DMS153 (cell line): Measurements from ENCODE around the gene DNAH9.

Source experiments
- DNase-seq: peaks from one replicate; lab custom pipeline; 2025; lab: John Stamatoyannopoulos, UW

DNAH9 gene

GRCh38 chr17:11651089-11651488, 52.8 kb downstream of the DNAH9 start:
- DNase-seq: no peak

- DNase-seq: no peak
Observed at GRCh38 chr17:11668618-11669017, 70.3 kb downstream of the DNAH9 start.

DNA sequence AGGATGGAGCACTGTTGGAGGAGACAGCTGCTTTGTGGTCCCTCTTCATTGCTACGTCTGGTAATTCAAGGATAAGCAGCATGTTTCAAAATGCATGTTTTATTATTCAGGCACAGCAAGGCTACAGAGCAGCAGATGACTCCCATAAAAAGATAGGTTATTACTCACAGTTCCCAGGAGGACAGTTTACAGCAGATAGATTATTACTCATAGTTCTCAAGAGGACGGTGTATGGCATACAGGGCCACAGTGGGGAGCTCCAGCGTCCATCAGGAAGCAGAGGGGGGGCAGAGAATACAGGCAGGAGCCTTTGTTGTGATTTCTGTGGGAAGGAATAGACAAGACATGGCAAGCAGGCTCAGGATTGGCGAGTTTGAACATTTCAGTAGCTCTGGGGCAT, 72.9 kb downstream of the DNAH9 start:
- no peak for DNase-seq

- DNase-seq: no peak
Observed at GRCh38 chr17:11682646-11683045, 84.4 kb downstream of the DNAH9 start.

DNA sequence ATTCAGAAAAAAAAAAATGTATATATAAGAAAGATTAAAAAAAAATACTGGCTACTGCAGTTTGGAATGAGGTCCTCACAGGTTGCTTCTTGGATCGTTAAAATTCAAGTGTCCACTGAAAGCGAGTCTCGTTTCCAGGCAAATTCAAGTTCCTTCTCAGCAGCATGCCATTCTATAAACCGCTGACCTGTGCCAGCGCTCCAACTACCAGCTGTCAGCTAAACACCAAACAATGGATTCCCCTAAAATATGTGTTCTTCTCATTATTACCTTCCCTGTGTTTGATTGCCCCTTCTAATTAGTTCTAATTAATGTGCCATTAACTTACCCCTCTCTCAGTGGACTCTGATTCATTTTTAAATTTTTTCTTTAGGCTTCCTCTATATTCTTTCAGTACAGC, 92.4 kb downstream of the DNAH9 start:
- no peak for DNase-seq

DNA sequence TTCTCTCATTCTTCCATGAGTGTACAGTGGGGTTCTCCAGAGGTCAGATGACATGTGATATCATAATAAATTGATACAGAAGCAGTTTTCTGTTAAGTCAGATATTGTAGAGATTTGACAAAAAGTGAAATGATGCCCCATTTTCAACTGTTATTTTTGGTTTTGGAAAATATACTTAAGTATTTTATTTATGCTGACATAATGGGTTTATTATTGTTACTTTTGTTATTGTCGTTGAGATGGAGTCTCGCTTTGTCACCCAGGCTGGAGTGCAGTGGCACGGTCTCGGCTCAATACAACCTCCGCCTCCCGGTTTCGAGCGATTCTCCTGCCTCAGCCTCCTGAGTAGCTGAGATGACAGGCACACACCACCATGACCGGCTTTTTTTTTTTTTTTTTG, 94.4 kb downstream of the DNAH9 start:
- DNase-seq: no peak

GRCh38 chr17:11693284-11693683, 95.0 kb downstream of the DNAH9 start:
- DNase-seq: no peak

DNA sequence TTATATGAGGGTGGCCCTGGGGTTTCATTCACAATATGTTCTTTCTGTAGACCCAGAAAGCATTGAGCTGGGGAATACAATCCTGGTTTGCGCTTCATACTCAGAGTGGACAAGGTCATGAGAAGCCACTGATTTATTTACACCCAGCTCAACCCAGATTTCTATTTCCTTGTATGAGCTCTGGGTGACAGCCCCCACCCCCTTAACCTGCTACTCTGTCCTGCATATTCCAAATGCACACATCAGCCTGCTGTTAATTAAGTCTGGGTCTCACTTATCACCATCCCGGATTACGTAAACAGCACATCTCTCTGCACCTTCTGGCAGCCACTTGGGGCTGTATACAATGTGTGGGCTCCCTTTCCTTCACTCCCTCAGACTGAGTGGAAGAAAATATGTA, 102.4 kb downstream of the DNAH9 start:
- DNase-seq: no peak

GRCh38 chr17:11701911-11702310, 103.6 kb downstream of the DNAH9 start:
- DNase-seq: no peak

GRCh38 chr17:11704041-11704440, 105.8 kb downstream of the DNAH9 start:
- no peak for DNase-seq

- no peak for DNase-seq
Observed at GRCh38 chr17:11705111-11705510, 106.8 kb downstream of the DNAH9 start.

DNA sequence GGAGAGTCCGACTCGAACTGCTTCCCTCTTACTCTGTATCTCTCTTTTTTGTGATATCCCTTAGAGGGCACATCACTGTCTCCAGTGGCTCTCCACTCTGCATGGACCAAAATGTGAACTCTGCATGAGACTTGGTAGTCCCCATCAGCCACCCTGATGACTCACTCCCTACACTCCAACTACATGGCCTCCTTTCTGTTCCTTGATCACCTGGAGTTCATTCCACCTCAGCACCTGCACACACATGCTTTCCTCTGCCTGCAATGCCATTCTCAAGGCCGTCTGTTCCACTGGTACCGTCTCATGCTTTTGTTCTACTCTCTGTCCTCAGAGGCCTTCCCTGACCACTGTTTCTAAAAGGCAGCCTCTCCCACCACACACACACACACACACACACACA, 109.3 kb downstream of the DNAH9 start:
- no peak for DNase-seq

- no peak for DNase-seq
Observed at GRCh38 chr17:11712456-11712855, 114.2 kb downstream of the DNAH9 start.

GRCh38 chr17:11719203-11719602, 120.9 kb downstream of the DNAH9 start:
- no peak for DNase-seq

GRCh38 chr17:11719856-11720255, 121.6 kb downstream of the DNAH9 start:
- DNase-seq: no peak

DNA sequence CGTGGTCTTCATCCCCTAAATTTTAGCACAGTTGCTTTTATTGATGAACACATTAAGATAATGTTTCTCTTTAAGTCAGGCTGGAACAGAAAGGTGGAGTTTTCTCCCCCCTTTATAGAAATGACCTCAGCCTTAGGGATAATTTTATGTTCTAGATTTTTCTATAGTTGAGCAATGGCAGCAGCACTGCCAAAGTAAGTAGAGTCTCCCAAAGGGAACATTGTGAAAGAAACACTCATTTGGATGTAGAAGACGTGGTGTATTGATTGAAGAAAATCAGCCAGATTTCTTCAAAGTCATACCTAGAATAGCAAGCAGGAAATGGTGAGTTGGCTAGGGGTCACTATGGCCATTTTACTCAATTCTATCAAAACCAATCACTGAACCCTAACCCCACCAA, 122.5 kb downstream of the DNAH9 start:
- DNase-seq: no peak

DNA sequence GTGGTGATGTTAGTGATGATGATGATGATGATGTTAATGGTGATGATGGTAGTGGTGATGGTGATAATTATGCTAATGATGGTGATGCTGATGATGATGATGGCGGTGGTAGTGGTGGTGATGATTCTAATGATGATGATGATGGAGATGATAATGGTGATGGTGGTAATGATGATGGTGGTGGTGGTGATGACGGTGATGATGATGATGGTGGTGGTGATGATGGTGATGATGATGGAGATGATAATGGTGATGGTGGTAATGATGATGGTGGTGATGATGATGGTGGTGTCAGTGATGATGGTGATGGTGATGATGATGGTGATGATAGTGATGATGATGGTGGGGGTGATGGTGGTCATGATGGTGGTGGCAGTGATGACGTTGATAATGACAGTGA, 132.5 kb downstream of the DNAH9 start:
- no peak for DNase-seq

DNA sequence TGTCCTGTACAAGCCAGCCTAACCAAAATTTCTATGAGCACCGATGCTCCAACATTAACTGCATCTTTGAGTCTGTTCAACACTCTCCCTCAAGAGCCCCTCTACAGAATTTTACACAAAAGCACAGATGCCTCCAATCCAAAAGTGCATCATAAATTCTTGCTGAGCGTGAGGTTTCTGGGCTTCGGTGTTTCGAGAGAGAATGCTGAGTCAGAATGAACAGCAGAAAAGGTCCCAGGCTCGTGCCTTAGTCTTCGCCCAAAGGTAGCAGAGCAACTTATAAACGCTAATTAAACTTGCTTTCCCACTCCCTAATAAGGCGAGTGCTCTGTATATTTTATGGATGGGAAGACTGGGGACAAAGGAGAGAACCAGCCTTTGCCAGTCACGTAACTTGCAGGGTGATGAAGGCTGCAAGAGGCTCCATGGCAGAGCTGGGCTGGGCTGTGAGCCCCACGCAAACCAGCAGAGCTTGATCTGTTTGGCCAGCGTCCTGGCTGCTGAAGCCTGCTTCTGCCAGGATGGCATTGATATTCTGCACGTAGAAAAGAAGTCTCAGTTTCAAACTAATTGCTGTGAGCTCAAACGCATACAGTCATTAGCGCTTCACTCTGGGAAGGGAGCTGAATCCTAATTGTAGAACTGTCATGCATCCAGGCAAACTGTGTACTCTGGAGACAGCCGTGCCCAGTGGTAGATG, 138.5 kb downstream of the DNAH9 start:
- no peak for DNase-seq

DNA sequence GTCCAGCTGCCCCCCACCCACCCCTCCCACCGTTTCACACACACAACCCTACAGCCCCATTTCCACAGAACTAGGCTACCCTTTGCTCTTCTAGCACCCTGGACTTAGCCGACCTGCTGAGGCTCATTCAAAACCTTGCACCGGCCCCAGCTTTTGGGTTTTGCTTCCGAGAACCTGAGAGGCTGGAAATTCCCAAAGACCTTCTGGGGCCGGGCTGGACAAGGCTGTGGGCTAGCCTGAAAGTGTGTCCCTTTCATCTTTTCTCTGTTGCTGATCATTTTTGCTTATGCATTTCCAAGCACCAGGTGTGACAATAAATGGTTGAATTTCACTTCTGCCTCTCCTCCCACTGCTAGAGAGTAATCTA, 139.0 kb downstream of the DNAH9 start:
- no peak for DNase-seq

DNA sequence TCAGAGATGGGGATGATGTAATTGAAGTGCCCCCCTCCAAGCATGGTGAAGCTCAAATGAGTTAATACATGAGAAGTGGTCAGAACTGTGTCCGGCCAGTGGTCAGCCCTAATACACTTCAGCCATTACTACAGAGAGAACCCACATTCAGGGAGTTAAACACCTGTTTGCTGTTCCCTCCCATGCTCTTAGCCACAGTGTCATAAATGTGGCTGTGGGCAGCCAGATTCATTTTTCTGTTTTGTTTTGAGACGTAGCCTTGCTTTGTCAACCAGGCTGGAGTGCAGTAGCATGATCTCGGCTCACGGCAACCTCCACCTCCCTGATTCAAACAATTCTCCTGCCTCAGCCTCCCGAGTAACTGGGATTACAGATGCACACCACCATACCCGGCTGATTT, 139.9 kb downstream of the DNAH9 start:
- no peak for DNase-seq

- DNase-seq: no peak
Observed at GRCh38 chr17:11739351-11739750, 141.1 kb downstream of the DNAH9 start.

DNA sequence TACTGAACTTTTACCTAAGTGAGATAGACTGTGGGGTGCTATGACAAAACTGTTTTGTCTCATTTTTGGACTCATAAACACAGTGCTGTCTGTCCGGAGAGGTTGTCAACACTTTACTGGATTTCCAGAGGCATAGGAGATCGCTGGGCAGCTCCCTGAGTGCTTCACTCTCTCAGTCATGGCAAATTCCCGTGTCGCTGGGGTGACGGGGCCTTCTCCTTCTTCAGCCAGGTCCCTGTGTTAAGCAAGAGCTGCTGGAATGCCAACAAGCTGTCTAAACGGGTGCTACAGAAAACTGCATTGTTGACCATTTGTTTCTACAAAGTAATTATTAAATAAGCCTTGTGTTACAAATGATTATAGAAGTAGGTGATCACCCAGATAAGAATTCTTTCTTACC, 141.6 kb downstream of the DNAH9 start:
- no peak for DNase-seq

DNA sequence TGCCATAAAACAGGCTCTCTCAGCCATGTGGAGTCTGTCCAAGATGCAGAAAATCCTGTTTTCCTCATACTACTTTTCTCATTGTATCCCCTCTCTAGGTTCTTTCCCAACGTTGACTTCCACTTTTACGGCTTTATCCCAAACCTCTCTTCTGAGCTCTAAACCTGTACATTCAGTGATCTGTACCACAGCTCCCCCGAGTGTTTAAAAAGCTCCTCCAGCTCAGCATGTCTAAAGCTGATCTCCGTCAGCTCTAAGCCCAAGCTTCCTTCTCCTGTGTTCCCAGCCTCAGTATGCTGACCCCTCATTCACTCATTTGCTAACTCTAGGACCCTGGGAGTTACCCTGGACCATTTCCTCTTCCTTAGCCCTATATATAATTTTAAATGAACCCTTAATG, 144.6 kb downstream of the DNAH9 start:
- no peak for DNase-seq

DNA sequence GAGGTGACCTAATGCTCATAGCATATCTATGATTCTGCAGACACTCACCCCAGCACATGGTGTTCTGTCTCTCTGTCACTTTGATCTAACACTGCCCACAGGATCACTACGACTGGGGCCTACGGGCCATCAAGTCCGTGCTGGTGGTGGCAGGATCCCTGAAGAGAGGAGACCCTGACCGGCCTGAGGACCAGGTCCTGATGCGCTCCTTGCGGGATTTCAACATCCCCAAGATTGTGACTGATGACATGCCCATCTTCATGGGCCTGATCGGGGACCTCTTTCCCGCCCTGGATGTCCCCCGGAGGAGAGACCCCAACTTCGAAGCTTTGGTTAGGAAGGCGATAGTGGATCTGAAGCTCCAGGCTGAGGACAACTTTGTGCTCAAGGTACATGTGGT, 146.4 kb downstream of the DNAH9 start:
- no peak for DNase-seq

DNA sequence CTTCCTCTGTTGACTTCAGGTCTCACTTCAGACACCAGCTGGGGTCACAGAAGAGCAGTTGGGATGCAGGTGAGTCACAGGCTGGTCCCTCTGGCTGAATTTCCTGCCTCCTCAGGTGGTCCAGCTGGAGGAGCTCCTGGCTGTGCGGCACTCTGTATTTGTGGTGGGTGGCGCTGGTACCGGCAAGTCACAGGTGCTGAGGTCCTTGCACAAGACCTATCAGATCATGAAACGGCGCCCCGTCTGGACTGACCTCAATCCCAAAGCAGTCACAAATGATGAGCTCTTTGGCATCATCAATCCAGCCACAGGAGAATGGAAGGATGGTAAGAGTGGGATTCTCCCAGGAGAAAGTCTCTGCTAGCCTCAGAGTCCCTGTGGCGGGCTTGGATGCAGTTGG, 149.2 kb downstream of the DNAH9 start:
- no peak for DNase-seq
